DND-41 (cell line): ENCODE data around the gene RBM39.

Experiments
- ATAC-seq: fragments of 200-7000 bp; cut with Tn5 transposase; 3 replicates; pipeline ENCODE4 v1.9.1; 2021; ENCODE audit warnings: low read depth; ENCODE audit not compliant: insufficient read depth
- DNase-seq: peaks from one replicate; pipeline ENCODE4 v3.0.0-alpha.2; 2020
- H2AFZ ChIP-seq: 2 replicates; pipeline ENCODE4 v1.6.0; 2012; ENCODE audit warnings: low read depth, low read length
- H3K27ac ChIP-seq: 2 replicates; pipeline ENCODE4 v1.5.1; 2012; ENCODE audit warnings: low read length, inconsistent platforms
- H3K27me3 ChIP-seq: fragments of 200-600 bp; sonication (generic); 2 replicates; pipeline ENCODE4 v1.6.0; 2012; ENCODE audit warnings: low read length, mild to moderate bottlenecking, inconsistent platforms; ENCODE audit not compliant: insufficient read depth, poor library complexity
- H3K36me3 ChIP-seq: 2 replicates; pipeline ENCODE4 v1.5.1; 2012; ENCODE audit warnings: low read length, inconsistent platforms; ENCODE audit not compliant: insufficient read depth
- H3K4me1 ChIP-seq: 2 replicates; pipeline ENCODE4 v1.5.1; 2012; ENCODE audit warnings: mild to moderate bottlenecking, low read length; ENCODE audit not compliant: insufficient read depth
- H3K4me2 ChIP-seq: 2 replicates; pipeline ENCODE4 v1.6.0; 2012; ENCODE audit warnings: mild to moderate bottlenecking, moderate library complexity, low read length, inconsistent platforms; ENCODE audit not compliant: insufficient read depth
- H3K4me3 ChIP-seq, 2 experiments: fragments of 200-600 bp in 1 of 2; shearing (Covaris generic) in 1 of 2; 2 replicates each; pipeline ENCODE4 v1.5.1; 2012 to 2016; ENCODE audit warnings: inconsistent platforms in 2 of 2, low read length in 2 of 2, mild to moderate bottlenecking in 2 of 2, low read depth in 1 of 2, moderate library complexity in 1 of 2
- H3K79me2 ChIP-seq: 2 replicates; pipeline ENCODE4 v1.6.0; 2012; ENCODE audit warnings: low read length, inconsistent platforms; ENCODE audit not compliant: insufficient read depth
- H3K9ac ChIP-seq: 2 replicates; pipeline ENCODE4 v1.6.0; 2012; ENCODE audit warnings: low read depth, mild to moderate bottlenecking, inconsistent platforms, low read length, moderate library complexity
- H3K9me3 ChIP-seq: 2 replicates; pipeline ENCODE4 v1.5.1; 2012; ENCODE audit warnings: low read length, moderate library complexity, mild to moderate bottlenecking, inconsistent platforms; ENCODE audit not compliant: insufficient read depth, severe bottlenecking
- H4K20me1 ChIP-seq: 2 replicates; pipeline ENCODE4 v1.6.0; 2012; ENCODE audit warnings: low read length; ENCODE audit not compliant: insufficient read depth
- CTCF ChIP-seq: IDR thresholded peaks from 2 replicates; pipeline ENCODE4 v1.5.1; 2012; ENCODE audit warnings: borderline replicate concordance, low read length, moderate library complexity, mild to moderate bottlenecking; ENCODE audit not compliant: poor library complexity, severe bottlenecking; ENCODE audit errors: extremely low read depth
- EZH2 ChIP-seq: IDR thresholded peaks from 3 replicates; pipeline ENCODE4 v1.6.1; 2012; ENCODE audit warnings: borderline replicate concordance, low read depth, mild to moderate bottlenecking, moderate library complexity, low read length, inconsistent platforms; ENCODE audit not compliant: severe bottlenecking

Gene RBM39

GRCh38 chr20:35700625-35701148, 41.4 kb downstream of the RBM39 start:
- Histone ChIP-seq H3K9me3 (no peaks in the 10 kb centered on the region), H3K4me3 (peak overlapping the region; percentile 93 to 94; a peak in 3 of 4 replicates), H3K4me2 (peak overlapping the region; percentile 83), H3K36me3 (peaks cover 57% of the 10 kb centered on the region), H3K9ac (peak overlapping the region; percentile 90), H4K20me1 (peaks cover 33% of the 10 kb centered on the region), H2AFZ (no peak overlapping the region), H3K27ac (peak overlapping the region; percentile 85), H3K27me3 (no peaks in the 10 kb centered on the region), H3K79me2 (peaks cover 58% of the 10 kb centered on the region), H3K4me1 (peaks cover 47% of the 10 kb centered on the region)
- DNase-seq (no peak), ATAC-seq (no peak)
- TF ChIP-seq CTCF (no peak), EZH2 (no peak)

- Histone ChIP-seq H3K9ac (peak overlapping the region; percentile 90), H4K20me1 (peaks cover 29% of the 10 kb centered on the region), H3K4me3 (peak overlapping the region; percentile 93 to 94), H3K27ac (peak overlapping the region; percentile 85), H2AFZ (peak overlapping the region; percentile 98), H3K4me2 (peak overlapping the region; percentile 83), H3K4me1 (peaks cover 47% of the 10 kb centered on the region), H3K9me3 (no peaks in the 10 kb centered on the region), H3K27me3 (no peaks in the 10 kb centered on the region), H3K79me2 (peaks cover 59% of the 10 kb centered on the region), H3K36me3 (peaks cover 57% of the 10 kb centered on the region)
- TF ChIP-seq EZH2: no peak
- no peak for TF ChIP-seq CTCF
- DNase-seq (no peak), ATAC-seq (no peak)
Observed at GRCh38 chr20:35699957-35700624, 42.0 kb downstream of the RBM39 start.

GRCh38 chr20:35699127-35699956, 42.7 kb downstream of the RBM39 start, which contains the start of the genes NFS1 and ROMO1:
Gene NFS1 (minus strand): TSS chr20:35699352. CDS start chr20:35699288, 64 bp downstream.
Gene ROMO1 (plus strand): TSS chr20:35699405. CDS start chr20:35699633, 228 bp downstream.
- H3K9me3 ChIP-seq: no peaks in the 10 kb centered on the region
- peak within 1 kb of the TSS; percentile 98 for H2AFZ ChIP-seq
- peak; percentile 91 for DNase-seq
- peak within 1 kb of the TSS; percentile 83 for H3K4me2 ChIP-seq
- H3K4me1 ChIP-seq: peaks cover 47% of the 10 kb centered on the region
- peak within 1 kb of the TSS; percentile 90 for H3K9ac ChIP-seq
- H3K36me3 ChIP-seq: peaks cover 51% of the 10 kb centered on the region
- ATAC-seq: peak; percentile 90
- H3K4me3 ChIP-seq: peak within 1 kb of the TSS; percentile 93 to 94
- H3K79me2 ChIP-seq: peaks cover 51% of the 10 kb centered on the region
- H4K20me1 ChIP-seq: peaks cover 23% of the 10 kb centered on the region
- H3K27me3 ChIP-seq: no peaks in the 10 kb centered on the region
- TF ChIP-seq EZH2 (no peak), CTCF (peak; percentile 39)
- peak within 1 kb of the TSS; percentile 85 for H3K27ac ChIP-seq
